ENCODE measurements around the gene COG5.

Gene COG5

GRCh38 chr7:107332488-107333269 lies 231.0 kb downstream of the COG5 start:
- H3K27ac ChIP-seq (ENCODE audit: poor library complexity, severe bottlenecking): no peak overlapping the region
- no peak overlapping the region for H3K4me3 ChIP-seq (ENCODE audit: severe bottlenecking)
- no peak for TF ChIP-seq CTCF (IDR thresholded peaks at IDR 0.05; ENCODE audit: poor library complexity, severe bottlenecking)
- no peaks in the 10 kb centered on the region for H3K27me3 ChIP-seq (ENCODE audit: insufficient read depth, poor library complexity, severe bottlenecking)
- H3K9me3 ChIP-seq (ENCODE audit: severe bottlenecking): no peaks in the 10 kb centered on the region
- ATAC-seq (ENCODE audit: low read depth) (no peak), DNase-seq (ENCODE audit: low spot score) (no peak)
- H3K36me3 ChIP-seq (ENCODE audit: low read depth): no peaks in the 10 kb centered on the region; the same call in 1 of the 2 replicates
- peaks cover 8% of the 10 kb centered on the region for H3K4me1 ChIP-seq (ENCODE audit: insufficient read depth, poor library complexity, severe bottlenecking)

GRCh38 chr7:107330478-107330877 lies 233.2 kb downstream of the COG5 start:
- H3K36me3 ChIP-seq (ENCODE audit: low read depth): no peaks in the 10 kb centered on the region; the same call in 1 of the 2 replicates

GRCh38 chr7:107327986-107328569 lies 235.6 kb downstream of the COG5 start:
- Histone ChIP-seq H3K27ac (ENCODE audit: poor library complexity, severe bottlenecking) (peak overlapping the region; percentile 45), H3K9me3 (ENCODE audit: severe bottlenecking) (no peaks in the 10 kb centered on the region), H3K4me1 (ENCODE audit: insufficient read depth, poor library complexity, severe bottlenecking) (peaks cover 9% of the 10 kb centered on the region), H3K36me3 (ENCODE audit: low read depth) (peaks cover 5% of the 10 kb centered on the region), H3K27me3 (ENCODE audit: insufficient read depth, poor library complexity, severe bottlenecking) (no peaks in the 10 kb centered on the region), H3K4me3 (ENCODE audit: severe bottlenecking) (no peak overlapping the region)
- ATAC-seq (ENCODE audit: low read depth) (peak; percentile 96), DNase-seq (ENCODE audit: low spot score) (no peak)
- TF ChIP-seq CTCF (IDR thresholded peaks at IDR 0.05; ENCODE audit: poor library complexity, severe bottlenecking): no peak

More at GRCh38 chr7:107330478-107330877, 233.2 kb downstream of the COG5 start:
- no peak overlapping the region for H3K4me3 ChIP-seq (ENCODE audit: severe bottlenecking)
- no peak for TF ChIP-seq CTCF (IDR thresholded peaks at IDR 0.05; ENCODE audit: poor library complexity, severe bottlenecking)
- H3K4me1 ChIP-seq (ENCODE audit: insufficient read depth, poor library complexity, severe bottlenecking): peaks cover 9% of the 10 kb centered on the region
- no peaks in the 10 kb centered on the region for H3K27me3 ChIP-seq (ENCODE audit: insufficient read depth, poor library complexity, severe bottlenecking)
- DNase-seq (ENCODE audit: low spot score) (no peak), ATAC-seq (ENCODE audit: low read depth) (no peak)
- H3K27ac ChIP-seq (ENCODE audit: poor library complexity, severe bottlenecking): no peak overlapping the region
- H3K9me3 ChIP-seq (ENCODE audit: severe bottlenecking): no peaks in the 10 kb centered on the region

GRCh38 chr7:107326061-107326460 lies 237.7 kb downstream of the COG5 start:
- no peaks in the 10 kb centered on the region for H3K27me3 ChIP-seq (ENCODE audit: insufficient read depth, poor library complexity, severe bottlenecking)
- TF ChIP-seq CTCF (IDR thresholded peaks at IDR 0.05; ENCODE audit: poor library complexity, severe bottlenecking): no peak
- H3K27ac ChIP-seq (ENCODE audit: poor library complexity, severe bottlenecking): no peak overlapping the region
- no peaks in the 10 kb centered on the region for H3K9me3 ChIP-seq (ENCODE audit: severe bottlenecking)
- H3K4me3 ChIP-seq (ENCODE audit: severe bottlenecking): no peak overlapping the region
- DNase-seq (ENCODE audit: low spot score) (no peak), ATAC-seq (ENCODE audit: low read depth) (no peak)
- peaks cover 10% of the 10 kb centered on the region for H3K36me3 ChIP-seq (ENCODE audit: low read depth)
- peaks cover 9% of the 10 kb centered on the region for H3K4me1 ChIP-seq (ENCODE audit: insufficient read depth, poor library complexity, severe bottlenecking)

- Histone ChIP-seq H3K36me3 (ENCODE audit: low read depth) (peaks cover 10% of the 10 kb centered on the region), H3K27ac (ENCODE audit: poor library complexity, severe bottlenecking) (no peak overlapping the region), H3K4me3 (ENCODE audit: severe bottlenecking) (no peak overlapping the region), H3K4me1 (ENCODE audit: insufficient read depth, poor library complexity, severe bottlenecking) (peaks cover 3% of the 10 kb centered on the region), H3K9me3 (ENCODE audit: severe bottlenecking) (no peaks in the 10 kb centered on the region), H3K27me3 (ENCODE audit: insufficient read depth, poor library complexity, severe bottlenecking) (no peaks in the 10 kb centered on the region)
- no peak for DNase-seq (ENCODE audit: low spot score)
- no peak for TF ChIP-seq CTCF (IDR thresholded peaks at IDR 0.05; ENCODE audit: poor library complexity, severe bottlenecking)
- ATAC-seq (ENCODE audit: low read depth): no peak
Observed at GRCh38 chr7:107322015-107322414, 241.7 kb downstream of the COG5 start.
